GM13976 (cell line): ENCODE results near the gene C1orf174.

Source experiments
- DNase-seq: peaks from one replicate; pipeline ENCODE4 v3.0.0; 2012; ENCODE audit warnings: low spot score
- CTCF ChIP-seq: IDR thresholded peaks from 2 replicates; pipeline ENCODE4 v1.5.1; 2012; ENCODE audit warnings: borderline replicate concordance, mild to moderate bottlenecking; ENCODE audit not compliant: insufficient read depth; ENCODE audit errors: extremely low read depth, missing control alignments, control extremely low read depth
- in situ Hi-C: fragments of 300-500 bp; cut with MboI; formaldehyde crosslinking; loops from one replicate; pipeline ENCODE4 v1.12.0; 2022; ENCODE audit warnings: low sequenced_read_pairs, mixed read lengths, inconsistent platforms; ENCODE audit not compliant: unreplicated experiment

Gene C1orf174

GRCh38 chr1:3907031-3907534, 7.0 kb upstream of the C1orf174 start:
- peak; percentile 67 for DNase-seq
- in situ Hi-C loops = loop anchor here (25.0 kb wide), 1 partner anchor 905 kb away; no protein-coding TSS in a partner anchor
- TF ChIP-seq CTCF = peak; percentile 50

- TF ChIP-seq CTCF = no peak
- in situ Hi-C loops = loop anchor here (25.0 kb wide), 1 partner anchor 906 kb away; no protein-coding TSS in a partner anchor
- DNase-seq = no peak
Observed at GRCh38 chr1:3906672-3907020, 6.6 kb upstream of the C1orf174 start.

DNA sequence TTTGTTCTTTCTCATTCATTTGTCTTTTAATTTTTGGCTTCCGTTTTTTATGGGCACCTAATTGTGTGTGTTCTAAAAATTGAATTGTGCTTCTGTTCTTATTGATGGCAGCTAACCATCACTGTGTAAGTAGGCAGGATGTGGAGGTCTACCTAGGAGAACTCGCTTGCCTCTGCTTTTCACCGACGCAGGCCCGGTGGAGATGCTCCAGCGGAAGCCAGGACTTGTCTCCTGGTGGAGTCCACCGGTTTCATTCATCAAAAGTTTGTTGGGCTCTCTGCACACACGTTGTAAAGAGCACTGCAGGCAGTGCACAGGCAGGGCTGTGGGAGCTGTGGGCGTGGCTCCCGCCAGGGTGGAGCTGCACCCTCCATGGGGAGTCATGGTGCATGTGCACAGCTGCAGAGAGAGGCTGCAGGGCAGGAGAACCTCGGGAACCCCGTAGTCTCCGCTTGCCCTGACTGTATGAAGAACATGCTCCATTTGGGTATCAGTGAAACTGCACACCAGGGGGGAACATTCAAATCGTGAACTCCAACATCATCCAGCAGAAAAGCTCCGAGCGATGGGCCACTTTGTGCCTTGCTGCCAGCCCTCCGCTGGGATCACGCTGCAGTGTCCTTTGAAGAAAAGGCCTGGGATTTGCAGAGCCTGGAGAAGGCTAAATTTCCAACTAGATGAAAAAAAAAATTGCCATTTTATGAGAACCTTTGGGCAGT, 6.0 kb upstream of the C1orf174 start:
- in situ Hi-C loops = loop anchor here (25.0 kb wide), 1 partner anchor 906 kb away; no protein-coding TSS in a partner anchor
- no peak for TF ChIP-seq CTCF
- no peak for DNase-seq

DNA sequence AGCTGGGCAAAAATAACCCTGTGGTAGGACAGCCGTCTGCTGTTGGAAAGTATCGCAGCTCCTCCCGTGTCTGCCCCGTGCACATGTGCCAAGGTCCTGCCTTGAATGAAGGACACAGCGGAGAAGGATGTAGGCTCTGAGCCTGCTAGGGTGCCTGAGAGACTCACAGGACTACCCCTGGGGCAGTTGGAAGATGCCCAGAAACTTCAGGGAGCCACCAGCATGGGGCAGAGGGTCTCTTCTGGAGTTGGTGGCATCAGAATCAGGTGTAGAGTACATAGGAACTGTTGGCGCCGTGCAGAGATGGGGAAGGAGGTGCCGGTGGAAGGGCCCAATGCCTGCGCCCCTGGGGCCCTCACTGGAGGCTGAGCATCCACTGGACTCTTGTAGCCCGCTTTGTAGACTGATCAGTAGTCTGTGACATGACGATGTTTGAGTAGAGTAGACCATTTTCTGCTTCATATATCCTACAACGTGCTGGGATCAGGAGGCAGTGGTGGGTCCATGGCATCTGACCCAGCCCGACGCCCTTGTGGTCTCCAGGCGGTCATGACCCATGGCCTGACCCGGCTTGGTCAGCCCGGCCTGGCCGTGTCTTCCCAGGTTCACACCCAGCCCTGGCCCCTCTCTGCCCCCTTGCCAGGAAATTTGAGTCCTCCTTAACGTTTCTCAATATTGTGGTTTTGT, 5.3 kb upstream of the C1orf174 start:
- TF ChIP-seq CTCF = no peak
- in situ Hi-C loops = loop anchor here (25.0 kb wide), 1 partner anchor 907 kb away; no protein-coding TSS in a partner anchor
- DNase-seq = no peak

- no peak for TF ChIP-seq CTCF
- DNase-seq = no peak
- in situ Hi-C loops = loop anchor here (25.0 kb wide), 1 partner anchor 907 kb away; no protein-coding TSS in a partner anchor
Observed at GRCh38 chr1:3904843-3905185, 4.7 kb upstream of the C1orf174 start.

DNA sequence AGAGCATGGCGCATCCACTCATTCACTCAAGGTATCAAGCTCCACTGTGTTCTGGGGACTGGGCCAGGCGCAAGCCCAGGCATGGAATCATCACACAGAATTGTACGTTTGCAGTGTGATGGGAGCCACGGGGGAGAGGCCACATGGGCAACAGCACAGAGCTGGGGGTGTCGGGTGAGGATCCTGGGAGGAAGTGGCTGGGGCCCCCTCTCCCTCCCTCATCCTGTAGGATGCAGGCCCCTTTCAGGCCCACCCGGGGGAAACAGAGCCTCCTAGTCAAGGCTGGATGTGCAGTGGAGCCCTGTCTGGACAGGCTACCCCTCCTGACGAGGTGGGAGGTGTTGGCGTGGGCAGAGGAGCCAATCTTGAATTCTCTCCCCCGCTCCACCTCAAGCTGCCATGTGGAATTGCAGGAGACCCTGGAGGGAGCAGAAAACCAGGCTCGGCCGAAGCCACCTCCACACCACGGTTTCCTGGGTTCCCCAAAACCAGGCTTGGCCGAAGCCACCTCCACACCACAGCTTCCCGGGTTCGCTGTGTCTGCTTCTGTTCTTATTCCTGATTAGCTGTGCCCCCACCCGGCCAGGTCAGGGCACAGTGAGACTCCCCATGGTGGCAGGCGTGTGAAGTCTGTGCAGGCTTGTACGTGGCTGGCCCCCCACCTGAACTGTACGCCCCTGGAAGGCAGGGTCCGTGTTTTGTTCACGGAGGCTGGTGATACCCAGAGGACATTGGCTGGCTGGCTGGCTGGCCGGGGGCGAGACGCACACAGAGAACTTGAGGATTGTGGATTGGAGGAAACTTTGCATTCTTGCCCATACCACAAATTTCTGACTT, 4.2 kb upstream of the C1orf174 start:
- in situ Hi-C loops = loop anchor here (25.0 kb wide), 1 partner anchor 908 kb away; no protein-coding TSS in a partner anchor
- no peak for DNase-seq

More for the DNA sequence above, 4.2 kb upstream of the C1orf174 start:
- TF ChIP-seq CTCF = no peak
